Fibroblast of peridontal ligament (primary cell): ENCODE measurements around the gene COL21A1.
A peak's percentile ranks its signal among the peaks of the same experiment; 100 is the strongest.

Source experiments
- DNase-seq: peaks from one replicate; pipeline ENCODE4 v3.0.0-alpha.2; 2010; ENCODE audit errors: extremely low read depth

Gene COL21A1

DNA sequence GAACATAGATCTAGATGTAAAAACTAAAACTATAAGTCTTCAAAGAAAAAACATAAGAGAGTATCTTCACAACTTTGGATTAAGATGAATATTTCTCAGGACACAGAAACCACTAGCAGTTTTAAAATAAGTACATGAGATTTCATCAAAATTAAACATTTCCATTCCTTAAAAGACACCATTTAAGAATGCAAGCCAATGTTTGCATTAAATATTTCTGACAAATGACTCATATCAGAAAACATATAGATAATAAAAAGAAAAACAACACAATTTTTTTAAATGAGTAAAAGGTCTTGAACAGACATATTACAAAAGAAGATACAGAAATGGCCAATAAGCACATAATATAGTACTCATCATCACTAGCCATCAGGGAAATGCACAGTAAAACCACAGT lies 59.7 kb downstream of the COL21A1 start:
- DNase-seq = no peak

DNA sequence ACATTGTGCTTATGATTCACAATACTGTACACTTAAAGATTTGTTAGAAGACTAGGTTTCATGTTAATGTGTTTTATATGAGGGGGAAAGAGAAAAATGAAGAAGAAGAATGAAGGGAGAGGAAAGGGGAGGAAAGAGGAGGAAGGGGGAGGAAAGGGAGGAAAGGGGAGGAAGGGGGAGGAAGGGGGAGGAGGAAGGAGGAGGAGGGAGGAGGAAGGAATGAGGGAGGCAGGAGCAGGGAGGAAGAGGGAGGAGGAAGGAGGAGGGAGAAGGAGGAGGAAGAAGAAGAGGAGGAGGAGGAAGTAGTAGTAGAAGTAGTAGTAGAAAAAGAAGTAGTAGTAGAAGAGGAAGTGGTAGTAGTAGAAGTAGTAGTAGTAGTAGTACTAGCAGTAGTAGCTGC lies 70.6 kb downstream of the COL21A1 start:
- DNase-seq = no peak

- no peak for DNase-seq
Observed at GRCh38 chr6:56173228-56173627, 74.2 kb downstream of the COL21A1 start.

GRCh38 chr6:56172144-56172543 lies 75.2 kb downstream of the COL21A1 start:
- DNase-seq = no peak

GRCh38 chr6:56169366-56169765 lies 78.0 kb downstream of the COL21A1 start:
- DNase-seq = no peak

GRCh38 chr6:56168596-56168995 lies 78.8 kb downstream of the COL21A1 start:
- DNase-seq = no peak

DNA sequence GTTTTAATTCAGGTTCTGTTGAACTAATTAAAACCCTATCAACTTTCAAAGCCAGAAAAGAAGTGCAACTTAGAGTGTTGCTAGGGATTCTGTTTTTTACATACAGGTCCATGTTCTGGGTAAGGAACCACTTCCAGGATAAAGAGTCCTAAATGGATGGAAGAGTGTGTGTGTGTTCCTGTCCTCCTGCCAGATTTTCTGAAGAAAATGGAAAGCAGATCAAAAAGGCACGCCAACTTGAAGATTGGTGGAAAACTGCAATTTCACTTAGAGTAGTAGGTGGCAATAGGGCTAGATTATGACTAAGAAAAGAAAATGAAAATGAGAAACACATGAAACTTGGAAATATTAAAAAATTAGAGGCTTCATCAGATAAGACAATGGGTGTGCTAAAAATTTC lies 85.3 kb downstream of the COL21A1 start:
- no peak for DNase-seq

DNA sequence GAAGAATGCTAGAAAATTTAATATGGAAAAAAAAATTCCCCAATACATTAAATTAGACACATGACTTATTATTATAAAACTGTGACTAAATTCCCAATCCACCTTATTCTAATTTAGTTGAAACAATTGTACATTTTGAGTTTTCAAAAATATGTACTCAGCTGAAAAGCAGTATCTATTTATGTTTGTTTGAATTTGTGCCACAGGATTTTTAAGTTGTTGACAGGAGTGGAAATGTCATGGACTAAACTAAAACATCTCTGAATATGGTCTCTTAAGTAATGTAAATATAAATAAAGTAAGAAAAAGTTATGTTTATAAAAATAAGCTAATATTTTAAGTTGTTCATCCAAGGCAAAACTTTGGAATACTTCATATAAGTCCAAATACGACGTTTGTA lies 86.9 kb downstream of the COL21A1 start:
- DNase-seq = no peak

DNA sequence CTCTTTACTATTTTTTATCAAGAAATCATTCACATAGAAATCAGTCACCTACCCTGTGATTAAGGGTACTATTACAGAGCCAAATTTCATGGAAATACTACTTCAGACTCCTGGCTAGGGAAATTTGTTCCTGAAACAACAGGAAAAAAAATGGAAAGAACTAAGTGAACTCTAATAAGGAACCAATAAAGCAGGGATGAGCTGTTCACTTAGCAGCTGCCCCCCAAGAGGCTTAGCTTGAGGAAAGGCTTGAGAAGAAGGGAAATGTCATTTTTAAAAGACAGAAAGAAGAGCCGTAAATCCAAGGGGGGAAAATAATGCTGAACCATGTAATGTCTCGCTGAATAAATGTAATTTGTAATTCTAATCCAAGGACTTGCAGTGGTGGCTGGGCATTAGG lies 88.8 kb downstream of the COL21A1 start:
- no peak for DNase-seq

GRCh38 chr6:56156643-56157042 lies 90.7 kb downstream of the COL21A1 start:
- no peak for DNase-seq

DNA sequence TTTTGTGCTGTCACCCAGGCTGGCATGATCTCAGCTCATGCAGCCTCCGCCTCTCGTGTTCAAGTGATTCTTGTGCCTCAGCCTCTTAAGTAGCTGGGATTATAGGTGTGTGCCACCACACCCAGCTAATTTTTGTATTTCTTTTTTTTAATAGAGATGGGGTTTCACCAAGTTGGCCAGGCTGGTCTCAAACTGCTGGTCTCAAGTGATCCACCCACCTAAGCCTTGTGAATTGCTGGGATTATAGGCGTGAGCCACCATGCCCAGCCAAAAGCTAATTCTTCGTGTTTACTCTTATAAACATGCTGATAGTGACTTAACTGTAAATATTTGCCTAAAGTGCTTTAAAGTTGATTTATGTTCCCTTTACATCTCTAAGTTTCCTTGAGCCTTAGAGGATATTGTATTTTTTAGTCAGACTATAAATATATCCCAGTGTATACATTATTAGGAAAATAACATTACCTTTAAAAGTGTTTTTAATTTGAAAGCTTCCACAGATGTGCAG lies 91.7 kb downstream of the COL21A1 start:
- DNase-seq = no peak

DNA sequence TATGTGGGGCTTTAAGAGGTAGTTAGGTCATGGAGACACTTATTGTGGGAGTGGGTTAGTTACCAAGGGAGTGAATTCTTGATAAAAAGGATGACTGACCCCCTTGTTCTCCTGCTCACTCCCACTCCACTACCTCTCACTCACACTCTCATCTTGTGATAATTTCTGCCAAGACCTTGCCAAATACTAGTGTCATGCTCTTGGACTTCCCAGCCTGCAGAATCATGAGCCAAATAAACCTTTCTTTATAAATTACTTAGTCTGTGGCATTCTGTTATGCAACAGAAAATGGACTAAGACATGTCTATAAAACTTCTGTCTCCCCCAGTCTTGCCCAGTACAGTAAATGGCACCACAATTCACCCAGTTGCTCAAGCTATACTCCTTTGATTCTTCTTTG lies 93.3 kb downstream of the COL21A1 start:
- DNase-seq = no peak

- no peak for DNase-seq
Observed at GRCh38 chr6:56152611-56153010, 94.8 kb downstream of the COL21A1 start.

DNA sequence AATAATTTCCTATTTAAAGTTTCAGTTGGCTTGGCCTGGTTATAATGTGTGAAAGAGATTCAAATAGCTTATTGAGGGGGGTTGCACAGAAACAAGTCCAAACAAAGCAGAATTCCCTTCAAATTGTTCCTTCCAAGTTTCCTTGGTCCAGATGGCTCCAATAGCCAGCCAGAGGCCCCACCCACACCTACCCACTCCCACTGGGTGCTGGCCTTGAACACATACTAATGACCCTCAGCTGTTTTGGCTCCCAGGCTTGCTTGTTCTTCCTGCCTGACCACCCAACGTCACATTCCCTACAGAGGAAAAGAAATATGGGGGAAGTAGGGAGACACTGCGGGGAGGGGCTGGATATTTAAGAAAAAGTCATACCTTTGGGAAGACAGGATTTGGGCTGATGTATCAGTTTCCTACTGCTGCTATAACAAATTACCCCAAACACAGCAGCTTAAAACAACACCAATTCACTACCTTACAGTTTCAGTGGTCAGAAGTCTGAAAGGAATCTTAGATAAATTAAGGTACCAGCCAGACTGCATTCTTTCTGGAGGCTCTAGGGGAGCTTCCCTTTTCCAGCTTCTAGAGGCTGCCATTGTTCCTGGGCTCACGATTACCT lies 95.7 kb downstream of the COL21A1 start:
- no peak for DNase-seq

DNA sequence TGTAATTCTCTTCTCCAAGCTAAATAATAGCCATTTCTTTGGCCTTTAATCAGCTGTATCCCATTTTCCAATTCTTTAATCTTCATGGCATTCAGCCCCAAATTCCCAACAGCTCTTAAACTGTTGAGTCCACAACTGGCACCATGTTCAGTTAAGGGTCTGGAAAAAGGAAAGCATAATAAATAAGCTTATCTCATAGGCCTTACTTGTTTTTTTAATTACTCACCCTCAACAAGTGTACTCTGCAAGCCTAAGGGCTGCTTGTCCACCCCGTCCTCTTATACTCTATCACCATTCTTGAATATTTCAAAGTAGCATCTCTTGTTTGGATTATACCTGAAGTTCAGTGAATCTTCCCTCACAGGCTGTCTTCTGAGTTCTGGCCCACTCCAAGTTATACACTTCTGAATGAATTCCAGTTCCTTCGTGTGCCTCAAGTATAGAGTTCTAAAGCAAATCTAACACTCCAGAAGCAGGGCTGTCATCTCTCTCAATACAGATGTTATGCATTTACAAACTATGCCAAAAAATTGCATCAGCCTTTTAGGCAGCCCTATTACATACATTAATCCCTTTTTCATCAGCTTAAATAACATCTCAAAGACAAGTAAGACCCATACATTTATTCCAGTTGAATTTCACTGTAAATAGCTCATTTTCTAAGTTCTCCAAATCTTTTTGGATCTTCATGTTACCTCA lies 98.7 kb downstream of the COL21A1 start:
- peak; percentile 50 for DNase-seq

DNA sequence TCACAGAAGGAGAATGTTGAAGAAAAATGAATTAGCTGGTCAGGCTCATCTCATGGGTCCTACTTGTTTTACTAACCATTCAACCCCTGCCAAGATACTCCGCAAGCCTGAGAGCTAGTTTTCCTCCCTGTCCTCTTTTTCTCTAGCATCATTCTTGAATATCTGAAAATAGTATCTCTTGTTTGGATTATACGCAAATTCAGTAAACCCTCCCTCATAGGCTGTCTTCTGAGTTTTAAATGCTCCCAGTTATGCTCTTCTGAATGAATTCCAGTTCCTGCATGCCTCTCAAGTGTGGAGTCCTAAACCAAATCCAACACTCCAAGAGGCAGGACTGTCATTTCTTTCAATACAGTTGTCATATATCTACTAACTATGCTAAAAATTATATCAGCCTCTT lies 99.6 kb downstream of the COL21A1 start:
- no peak for DNase-seq

GRCh38 chr6:56146086-56146485 lies 101.3 kb downstream of the COL21A1 start:
- DNase-seq = peak; percentile 31

- DNase-seq = peak; percentile 47
Observed at GRCh38 chr6:56145616-56146015, 101.8 kb downstream of the COL21A1 start.

- peak; percentile 88 for DNase-seq
Observed at GRCh38 chr6:56144538-56145324, 102.6 kb downstream of the COL21A1 start.

DNA sequence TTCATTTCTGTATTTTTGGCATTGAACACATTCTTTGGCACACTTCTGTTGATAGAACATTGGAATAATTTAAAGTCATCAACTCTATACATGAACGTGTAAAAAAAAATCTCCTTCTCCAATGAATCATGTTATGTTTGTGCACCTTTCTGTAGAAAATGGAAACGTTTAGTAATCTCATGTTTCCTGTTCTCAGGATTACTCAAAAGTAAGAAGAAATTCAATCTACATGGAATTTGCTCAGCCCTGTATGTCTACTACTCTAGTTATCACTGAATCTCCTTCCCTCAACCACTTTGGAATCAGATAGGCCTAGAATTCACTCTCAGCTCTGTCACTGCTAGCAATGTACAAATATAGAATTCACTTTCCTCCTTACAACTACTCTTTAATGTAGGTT lies 103.6 kb downstream of the COL21A1 start:
- DNase-seq = no peak

DNA sequence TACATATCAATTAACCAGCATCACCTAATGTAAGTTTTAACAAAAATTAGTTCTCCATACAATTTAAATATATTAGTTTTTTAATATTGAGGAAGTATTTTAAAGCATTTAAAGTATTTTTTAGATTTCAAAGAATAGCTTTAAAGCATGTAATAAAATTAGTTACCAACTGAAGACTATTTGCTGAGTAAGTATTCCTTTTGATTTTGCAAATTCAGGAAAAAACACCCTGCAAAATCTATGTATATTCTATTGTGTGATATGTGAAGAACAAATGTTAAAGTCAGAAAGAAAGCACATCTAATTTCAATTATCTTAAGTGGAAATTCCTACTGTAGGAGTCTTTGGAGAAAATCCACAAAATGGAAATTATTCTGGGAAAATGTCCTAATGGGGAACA lies 107.3 kb downstream of the COL21A1 start:
- no peak for DNase-seq

GRCh38 chr6:56115715-56116114 lies 131.7 kb downstream of the COL21A1 start:
- DNase-seq = no peak

DNA sequence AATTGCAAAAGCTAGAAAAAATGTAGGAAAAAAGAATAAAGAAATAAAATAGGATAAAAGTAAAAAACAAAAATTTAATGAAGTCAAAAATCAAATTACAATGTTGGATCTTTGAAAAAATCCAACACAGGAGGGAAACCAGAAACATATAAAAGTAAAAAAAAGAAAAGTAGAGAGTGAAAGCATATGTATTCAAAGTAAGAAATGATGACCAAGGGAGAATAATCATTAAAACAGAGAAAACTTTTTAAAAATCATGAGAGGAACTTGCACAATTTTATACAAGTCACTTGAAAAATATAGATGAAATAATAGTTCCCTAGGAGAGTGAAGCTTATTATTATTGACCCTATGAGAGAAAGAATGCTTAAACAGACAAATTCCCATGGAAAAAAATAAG lies 138.2 kb downstream of the COL21A1 start:
- DNase-seq = no peak
